Mucosa of gallbladder (tissue), 1 donor: Measurements from ENCODE around the gene NDUFA8. TPM values are rescaled to one million over a fixed set of nuclear protein-coding genes. Genes with fewer than 3 reads are reported as not detected.
"Not testable (repeated sequence)": the region's sequence is repeated elsewhere in the genome, so short reads cannot be mapped to it uniquely, and the experiment has no call there.

ENCODE experiments used
- DNase-seq: peaks from one replicate; pipeline ENCODE4 v3.0.0-alpha.2; 2020; ENCODE audit warnings: low spot score
- total RNA-seq: library from RNA; stranded (reverse); gene quantifications from one replicate; pipeline ENCODE4 v1.2.1, GENCODE V29; 2021
- donor health status: DM: no; HTN: no; CAD: no.

NDUFA8 gene
- total RNA-seq, 1 donor from 2014 or later = 68.0 TPM

DNA sequence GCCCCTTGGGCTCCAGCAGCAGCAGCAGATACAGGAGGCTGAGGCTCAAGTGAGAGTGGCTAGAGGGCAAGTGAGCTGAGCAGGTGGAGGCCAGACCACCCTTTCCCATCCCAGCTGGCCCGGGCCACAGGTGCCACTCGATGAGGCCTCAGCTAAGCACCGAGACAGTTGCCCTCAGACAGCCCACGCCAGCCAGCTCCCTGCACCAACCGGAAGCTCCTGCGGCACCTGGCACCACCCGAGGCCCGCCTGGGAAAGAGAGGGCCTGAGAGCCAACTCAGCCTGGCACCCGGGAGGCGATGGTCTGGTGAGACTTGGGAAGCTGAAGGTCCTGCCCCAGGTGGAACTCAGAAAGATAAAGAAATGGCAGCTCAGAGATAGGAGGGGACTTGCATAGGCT is 38.2 kb downstream of the NDUFA8 start:
- no peak for DNase-seq

DNA sequence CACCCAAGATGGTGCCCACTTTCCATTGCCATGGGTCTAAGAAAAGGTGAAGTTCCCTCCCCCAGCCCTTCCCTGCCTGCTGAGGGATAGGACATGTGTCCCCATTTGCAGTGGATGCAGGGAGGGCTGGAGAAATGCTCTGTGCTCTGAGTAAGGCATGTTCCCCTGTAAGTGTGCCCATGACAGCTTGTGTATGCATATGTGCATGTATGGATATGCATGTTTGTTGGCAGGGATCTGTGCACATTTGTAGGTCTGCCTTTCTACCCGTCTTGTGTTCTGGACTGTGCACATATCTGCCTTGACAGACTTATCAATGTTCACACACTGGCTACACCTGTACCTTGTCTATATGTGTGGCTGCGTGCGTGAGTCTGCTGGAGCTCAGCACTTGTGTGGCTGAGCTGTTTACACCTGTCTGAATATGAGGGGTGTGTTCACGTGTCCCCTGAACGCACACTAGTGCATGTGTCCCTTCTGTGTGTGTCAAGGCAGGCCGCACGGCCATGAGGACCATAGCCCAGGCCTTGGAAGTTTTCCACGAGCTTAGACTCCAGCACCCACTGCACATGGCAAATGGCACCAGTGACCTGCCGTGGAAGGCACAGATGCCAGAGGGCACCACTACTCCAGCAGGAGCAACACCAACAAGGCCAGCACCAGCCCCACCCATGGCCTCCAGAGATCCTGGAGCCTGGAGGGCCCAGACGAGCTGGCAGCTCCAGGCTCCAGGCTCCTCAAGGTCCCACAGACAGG is 39.1 kb downstream of the NDUFA8 start:
- DNase-seq = no peak

DNA sequence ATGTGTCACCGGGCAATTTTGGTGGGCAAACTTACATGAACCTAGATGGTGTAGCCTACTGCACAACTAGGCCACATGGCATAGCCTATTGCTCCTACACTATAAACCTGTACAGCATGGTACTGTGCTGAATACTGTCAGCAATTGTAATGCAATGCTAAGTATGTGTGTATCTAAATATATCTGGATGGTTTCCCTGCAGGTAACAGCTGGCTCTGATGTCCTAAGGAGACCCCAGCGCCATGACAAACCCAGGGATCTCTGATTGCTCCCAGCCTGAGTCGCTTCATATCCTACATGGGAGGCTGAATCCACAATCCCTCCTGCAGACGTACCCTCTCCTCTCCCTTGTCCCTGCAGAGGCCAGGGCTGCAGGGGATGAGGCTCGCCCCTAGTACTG is 39.9 kb downstream of the NDUFA8 start:
- no peak for DNase-seq

DNA sequence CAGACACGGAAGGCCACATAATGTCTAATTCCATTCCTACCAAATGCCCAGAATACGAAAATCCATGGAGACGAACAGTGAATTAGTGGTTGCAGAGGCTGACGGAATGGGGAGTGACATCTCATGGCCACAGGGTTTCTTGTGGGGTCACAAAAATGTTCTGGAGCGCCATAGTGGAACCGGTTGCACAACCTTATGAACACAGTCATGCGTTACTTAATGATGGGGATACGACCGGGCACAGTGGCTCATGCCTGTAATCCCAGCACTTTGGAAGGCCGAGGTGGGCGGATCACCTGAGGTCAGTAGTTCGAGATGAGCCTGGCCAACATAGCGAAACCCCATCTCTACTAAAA is 40.4 kb downstream of the NDUFA8 start:
- no peak for DNase-seq

DNA sequence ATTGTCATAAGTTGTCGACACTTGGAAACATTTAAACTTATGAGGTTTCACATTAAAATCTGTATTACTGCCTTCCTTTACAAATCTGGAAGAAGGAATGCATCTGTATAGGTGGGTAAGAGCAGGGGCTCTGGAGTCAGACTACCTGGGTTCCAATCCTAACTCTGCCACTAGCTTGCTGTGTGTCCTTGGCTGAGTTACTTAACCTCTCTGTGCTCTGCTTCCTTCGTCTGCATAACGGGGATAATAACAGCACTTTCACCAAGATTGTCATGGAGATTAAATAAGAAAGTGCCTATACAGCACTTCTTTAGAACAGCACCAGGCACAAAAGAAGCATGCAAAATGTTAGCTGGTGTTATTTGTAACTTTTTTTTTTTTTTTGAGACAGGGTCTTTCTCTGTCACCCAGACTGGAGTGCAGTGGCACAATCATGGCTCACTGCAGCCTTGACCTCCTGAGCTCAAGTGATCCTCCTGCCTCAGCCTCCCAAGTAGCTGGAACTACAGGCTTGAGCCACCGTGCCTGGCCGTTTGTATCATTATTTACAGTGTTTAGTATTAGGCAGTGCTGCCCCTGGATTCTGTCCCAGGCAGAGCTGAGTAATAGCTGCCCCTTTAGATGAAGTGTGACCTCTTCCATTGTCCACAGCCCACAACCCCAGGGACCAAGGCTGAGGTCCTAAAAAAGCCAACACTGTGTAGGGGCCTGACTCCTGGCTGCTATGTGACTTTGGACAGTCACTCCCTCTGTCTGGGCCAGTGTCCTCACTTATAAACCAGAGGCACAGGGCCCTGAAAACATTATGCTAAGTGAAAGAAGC is 41.0 kb downstream of the NDUFA8 start:
- DNase-seq = no peak

DNA sequence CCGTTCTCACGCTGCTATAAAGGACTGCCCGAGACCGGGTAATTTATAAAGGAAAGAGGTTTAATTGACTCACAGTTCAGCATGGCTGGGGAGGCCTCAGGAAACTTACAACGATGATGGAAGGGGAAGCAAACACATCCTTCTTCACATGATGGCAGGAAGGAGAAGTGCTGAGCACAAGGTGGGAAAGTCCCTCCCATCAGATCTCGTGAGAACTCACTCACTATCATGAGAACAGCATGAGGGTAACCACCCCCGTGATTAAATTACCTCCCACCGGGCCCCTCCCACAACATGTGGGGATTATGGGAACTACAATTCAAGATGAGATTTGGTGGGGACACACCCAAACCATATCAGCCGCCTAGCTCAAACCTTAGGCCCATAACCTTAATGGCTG is 42.3 kb downstream of the NDUFA8 start:
- not testable (repeated sequence) for DNase-seq

DNA sequence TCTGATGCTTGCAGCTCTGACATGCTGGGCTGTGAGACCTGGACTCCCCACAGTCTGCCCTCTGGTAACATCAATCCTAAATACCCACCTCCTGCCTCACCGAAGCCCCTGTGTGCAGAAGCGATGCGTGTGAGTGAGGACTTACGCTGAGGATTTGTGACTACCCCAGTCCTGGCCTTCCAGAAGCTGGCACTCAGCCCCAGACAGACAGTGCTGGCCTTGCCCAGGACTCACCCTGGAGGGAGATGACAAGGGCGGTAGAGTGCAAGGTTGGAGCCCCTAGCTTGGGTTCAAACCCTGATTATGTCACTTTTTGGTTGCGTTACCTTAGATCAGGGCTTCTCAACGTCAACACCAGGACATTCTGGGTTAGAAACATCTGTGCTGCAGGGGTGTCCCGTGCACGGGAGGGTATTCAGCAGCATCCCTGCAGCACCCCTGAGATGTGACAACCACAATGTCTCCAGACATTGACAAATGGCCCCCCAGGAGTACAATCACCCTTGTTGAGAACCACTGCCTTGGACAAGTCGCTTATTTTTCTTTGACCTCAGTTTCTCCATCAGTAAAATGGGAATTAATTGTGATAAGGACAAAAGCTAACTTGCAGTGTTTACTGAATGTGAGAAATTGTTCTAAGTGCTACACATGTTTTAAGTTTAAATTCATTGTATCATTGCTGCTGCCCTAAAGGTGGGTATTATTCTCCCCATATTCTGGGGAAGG is 43.0 kb downstream of the NDUFA8 start:
- DNase-seq = no peak

DNA sequence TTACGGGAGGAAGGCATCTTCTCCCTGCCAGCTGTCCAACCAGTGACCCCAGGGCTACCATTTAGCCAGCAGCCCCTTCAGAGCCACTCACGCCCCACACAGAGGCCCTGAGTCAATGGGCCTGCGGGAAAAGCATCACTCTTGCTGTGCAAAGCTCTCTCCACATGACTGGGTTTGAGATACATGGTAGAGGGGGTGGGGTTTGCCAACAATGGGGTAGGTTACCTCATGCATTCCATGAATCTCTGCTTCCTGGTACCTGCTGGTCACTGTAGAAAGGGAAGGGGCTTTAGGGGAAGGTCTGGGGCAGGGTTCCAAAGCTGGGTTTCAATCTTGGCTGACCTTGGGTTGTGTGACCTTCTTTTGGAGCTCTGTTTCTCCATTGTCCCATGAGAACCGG is 43.5 kb downstream of the NDUFA8 start:
- DNase-seq = no peak

DNA sequence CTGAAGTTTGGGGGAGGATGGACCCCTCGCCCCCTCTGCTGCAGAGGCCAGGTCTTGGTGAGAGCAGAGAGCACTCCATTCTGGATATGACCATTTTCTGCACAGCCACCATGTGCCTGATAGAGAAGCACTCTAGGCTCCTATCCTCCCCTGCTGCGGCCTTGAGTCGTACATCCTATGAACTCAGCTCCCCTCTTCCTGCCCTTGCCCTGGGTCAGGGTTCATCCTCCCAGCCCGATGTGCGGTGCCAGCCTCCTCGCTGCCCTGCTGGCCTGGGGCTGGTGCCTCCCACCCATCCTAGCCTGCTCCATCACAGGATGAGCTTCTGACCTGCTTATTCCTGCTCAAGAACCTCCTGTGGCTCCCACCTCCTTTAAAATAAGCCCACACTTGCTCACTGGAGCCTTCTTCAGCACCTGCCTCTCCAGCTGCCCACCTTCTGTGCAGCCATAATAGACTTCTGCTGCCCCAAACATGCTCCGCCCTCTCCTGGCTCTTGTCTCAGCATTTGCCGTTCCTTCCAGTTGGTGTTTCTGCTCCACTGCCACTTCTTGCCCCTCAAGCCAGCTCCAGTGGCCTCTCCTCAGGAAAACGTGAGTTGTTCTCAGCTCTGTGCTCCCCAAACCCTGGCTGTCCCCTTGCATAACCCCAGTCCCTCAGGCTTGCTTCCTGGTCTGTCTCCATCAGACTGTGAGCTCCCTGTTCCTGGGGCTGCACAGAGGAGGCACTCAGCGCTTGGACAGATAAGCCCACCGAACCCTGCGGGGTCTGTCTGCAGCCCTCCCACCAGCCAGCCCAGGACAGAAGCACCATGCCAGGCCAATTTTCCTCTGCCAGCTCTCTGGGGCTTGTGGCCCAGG is 44.2 kb downstream of the NDUFA8 start:
- DNase-seq = no peak

DNA sequence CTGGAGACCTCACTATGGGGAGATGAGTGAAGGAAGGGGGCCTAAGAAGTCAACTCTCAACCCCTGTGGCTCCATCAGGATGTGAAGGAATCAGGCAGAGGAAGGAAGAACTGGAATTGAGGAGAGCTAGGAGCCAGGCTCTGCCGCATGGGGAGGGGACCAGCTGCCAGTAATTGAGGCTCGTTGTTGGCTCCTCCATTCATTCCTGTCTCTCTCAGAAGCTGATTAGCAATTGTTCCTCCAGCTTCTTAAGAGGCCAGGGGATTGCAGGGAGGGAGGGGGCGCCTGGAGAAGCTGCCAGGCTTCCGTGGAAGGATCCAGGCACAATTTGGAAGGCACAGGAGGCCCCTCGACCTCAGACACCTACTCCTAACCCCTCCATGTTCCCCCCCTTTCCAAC is 46.0 kb downstream of the NDUFA8 start:
- DNase-seq = no peak

DNA sequence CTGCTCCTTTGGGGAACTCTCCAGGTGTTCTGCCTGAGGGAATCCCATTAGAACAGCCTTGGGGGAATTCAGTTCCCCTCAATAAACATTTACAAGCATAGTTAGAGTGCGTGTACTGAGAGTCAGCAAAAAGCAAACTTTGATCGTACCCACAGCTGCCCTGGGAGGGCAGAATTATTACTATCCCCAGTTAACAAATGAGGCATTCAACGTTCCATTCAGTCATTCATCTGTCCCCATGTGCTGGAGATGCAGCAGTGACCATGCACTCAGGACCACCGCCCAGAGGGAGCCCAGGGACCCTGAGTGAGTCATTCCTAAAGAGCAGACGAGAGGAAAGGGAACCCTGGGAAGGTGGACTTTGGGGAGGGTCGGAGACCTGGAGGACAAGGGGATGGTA is 47.3 kb downstream of the NDUFA8 start:
- no peak for DNase-seq

DNA sequence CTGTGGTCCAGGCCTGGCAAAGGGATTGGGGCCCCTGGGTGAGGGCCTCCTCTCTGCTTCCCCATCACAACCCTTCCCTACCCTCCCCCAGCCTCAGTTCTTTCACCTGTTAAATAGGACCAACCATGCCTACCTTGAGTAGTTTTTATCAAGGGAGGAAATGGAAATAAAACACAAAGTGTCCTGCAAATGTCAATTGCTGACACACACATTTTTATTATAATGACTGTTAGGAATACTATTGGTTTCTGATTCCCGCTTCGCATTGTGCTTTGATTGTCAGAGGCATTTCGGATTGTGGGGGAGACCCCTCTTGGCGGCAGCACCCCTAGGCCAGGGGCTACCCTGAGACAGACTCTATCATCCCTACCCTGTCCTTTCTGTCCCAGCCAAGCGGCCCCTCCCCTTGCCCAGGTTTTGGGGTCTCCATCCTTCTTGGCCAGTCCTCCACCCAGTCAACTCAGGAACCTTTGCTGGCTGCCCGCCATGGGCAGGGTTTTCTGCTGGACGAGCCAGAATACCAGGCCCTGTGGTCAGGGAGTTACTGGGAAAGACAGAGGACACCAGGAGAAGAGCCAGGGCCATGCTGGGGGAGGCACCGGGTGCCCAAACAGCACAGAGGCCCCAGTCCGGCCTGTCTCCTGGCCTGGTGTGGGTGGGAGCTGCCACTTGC is 48.0 kb downstream of the NDUFA8 start:
- DNase-seq = no peak

DNA sequence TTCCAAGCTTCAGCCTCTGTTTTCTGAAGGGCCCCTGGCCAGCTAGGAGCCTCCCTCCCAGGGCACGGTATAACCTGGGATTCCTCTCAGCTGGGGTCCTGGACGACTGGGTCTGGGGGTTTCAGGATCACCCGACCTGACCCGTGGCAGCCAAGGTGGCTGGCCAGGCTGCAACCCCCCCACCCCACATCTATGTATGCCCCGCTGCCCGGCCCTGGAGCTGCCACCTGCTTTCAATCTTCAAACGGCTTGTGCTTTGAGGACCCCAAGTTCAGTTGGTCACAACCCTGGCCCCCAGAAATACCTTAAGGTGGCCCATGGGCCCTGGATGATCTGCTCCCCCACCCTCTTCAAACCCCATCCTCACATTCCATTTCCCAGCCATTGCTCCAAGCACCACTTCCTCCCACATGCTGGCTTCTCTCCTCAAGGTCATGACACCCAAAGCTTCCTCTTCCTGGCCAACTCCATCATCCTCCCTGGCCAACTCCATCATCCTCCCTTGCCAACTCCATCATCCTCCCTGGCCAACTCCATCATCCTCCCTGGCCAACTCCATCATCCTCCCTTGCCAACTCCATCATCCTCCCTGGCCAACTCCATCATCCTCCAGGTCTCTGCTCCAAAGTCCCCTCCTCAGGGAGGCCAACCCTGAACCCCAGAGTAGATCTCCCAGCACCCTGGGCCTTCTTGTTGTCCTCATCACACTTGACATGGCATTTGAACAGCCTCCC is 49.3 kb downstream of the NDUFA8 start:
- no peak for DNase-seq

DNA sequence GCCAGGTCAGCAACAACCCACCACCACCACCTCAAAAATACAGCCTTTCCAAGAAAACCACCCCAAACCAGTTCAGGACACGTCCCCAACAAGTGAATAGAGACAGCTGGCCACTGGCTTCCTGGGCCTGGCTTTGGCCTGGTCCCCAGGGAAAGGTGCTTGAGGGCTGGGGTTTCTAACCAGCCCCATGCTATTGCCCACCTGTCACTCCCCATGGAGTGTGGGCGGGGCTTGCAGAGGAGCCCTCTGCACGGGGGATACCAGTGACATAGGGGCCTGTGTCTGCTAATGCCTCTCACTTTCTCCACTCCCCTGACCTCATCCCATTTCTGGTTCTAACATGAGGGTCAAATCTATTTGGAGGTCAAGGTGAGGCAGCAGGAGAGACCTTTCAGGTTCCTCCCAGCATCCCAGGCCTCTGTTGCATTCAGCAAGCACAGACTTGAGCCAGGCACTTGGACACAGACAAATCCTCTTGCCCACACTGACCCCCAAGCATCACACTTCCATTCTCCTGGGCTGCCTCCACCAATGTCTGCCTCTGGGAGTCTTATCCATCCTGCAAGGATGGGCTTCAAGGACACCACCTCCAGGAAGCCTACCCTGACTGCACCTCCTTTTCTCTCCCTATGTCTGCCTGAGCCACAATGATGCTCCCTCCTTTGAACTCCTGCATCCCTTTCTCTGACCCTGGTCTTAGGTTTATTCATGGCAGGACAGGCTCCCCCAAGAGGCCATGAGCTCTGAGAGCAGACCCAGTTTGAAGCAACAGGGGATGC is 50.4 kb downstream of the NDUFA8 start:
- DNase-seq = no peak

DNA sequence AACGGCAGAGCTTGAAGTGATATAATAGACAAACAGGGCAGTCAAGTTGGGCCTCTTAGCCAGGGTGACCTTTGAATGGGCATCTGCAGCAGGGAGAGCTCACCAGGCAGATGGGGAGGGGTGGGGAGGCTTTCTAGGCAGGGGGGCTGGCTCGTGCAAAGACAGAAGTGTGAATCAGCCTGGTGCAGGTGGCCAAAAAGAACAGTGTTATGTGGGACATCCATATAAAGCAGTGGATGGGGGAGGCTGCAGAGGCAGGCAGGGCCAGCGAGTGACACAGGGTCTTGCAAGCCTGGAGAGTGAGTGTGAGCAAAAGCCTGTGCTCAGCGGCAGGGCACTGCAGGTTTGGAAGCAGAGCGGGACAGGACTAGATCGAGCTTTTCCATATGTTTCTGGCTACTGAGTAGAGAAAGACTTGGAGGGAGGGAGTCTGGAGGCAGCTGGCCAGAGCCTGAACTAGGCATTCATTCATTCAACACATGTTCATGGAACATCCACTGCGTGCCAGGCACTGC is 52.2 kb downstream of the NDUFA8 start:
- DNase-seq = no peak

DNA sequence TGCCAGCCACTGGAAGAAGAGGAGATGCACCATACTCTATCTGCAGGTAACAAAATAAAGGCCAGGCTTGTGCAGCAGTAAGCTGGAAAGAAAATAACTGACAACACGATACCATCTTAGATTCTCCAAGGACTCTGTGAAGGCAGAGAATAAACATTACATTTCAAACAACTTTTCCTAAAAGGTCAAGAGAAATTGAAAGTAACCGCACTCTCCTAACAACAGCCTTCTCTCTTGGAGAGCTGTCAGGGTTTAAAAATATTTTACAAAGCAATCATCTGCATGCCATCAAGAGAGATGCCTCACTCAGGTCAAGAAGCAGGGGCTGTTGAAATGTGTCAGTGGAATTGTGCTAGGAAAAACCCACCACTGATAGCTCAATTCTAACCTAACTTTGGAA is 53.0 kb downstream of the NDUFA8 start:
- DNase-seq = no peak

DNA sequence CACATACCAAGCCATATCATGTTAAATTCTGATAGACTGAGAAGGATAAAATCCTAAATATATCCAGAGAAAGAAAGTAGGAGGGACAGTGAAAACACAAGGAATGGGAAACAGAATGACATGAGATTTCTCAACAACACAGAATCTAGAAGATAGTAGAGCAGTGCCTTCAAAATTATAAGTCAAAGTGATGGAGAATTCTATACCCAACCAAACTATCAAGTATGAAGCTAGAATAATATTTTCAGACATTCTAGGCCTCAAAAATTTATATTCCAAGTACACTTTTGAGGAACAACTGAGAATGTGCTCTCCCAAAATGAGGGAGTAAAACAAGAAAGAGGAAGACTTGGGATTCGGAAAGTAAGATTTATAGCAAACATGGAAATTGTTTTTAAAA is 55.6 kb downstream of the NDUFA8 start:
- DNase-seq = no peak

DNA sequence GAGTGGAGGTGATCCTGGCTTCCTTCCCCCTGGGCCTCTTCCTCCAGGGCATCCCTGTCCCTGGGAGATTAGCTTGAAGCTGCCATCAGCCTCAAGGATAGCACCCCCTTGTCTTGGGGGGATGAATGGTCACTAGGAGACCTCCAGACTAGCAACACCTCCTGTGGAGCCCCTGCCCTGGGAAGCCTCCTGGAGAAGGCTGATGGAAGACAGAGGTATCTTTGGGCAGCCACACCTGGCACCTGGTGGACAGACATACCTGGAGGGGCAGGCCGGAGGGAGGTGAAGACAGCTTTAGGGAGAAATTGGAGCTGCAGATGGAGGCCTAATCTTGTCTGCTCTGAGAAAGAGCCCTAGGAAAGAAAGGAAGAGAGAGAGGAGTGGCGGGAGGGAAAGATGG is 57.4 kb downstream of the NDUFA8 start:
- no peak for DNase-seq

DNA sequence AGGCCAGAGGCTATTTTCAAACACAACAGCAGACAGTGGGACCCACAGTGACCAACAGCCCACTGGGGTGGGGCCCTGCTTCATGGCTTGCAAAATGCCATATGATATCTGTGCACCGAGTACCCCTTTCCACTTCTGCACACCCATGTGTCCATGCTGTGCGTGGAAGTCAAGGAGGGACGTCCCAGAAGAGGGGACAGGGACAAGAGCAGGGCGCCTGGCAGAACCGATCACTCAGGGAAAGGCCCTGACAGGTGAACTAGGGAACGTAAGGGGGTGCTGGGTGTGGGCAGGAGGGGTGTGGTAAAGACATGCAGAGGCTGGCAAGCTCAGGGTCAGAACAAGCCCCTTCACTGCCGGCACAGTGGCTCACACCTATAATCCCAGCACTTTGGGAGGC is 58.8 kb downstream of the NDUFA8 start:
- DNase-seq = no peak
